Astrocyte (in vitro differentiated cells and primary cell): ENCODE results near the gene DIO3. TPM values are rescaled to one million over a fixed set of nuclear protein-coding genes. Genes with fewer than 3 reads are reported as not detected.

Experiments used
- DNase-seq: peaks from one replicate; pipeline ENCODE4 v3.0.0-alpha.2; 2010; ENCODE audit warnings: low read depth
- FAIRE-seq: peaks from 2 replicates; lab custom pipeline; 2011; peaks lifted over from hg19 to GRCh38; lab: Jason Lieb, UNC
- H2AFZ ChIP-seq: 2 replicates; pipeline ENCODE4 v1.6.0; 2012; ENCODE audit warnings: low read depth, low read length, inconsistent platforms
- H3K27ac ChIP-seq: 2 replicates; pipeline ENCODE4 v1.5.1; 2011; ENCODE audit warnings: low read depth, low read length, inconsistent platforms
- H3K27me3 ChIP-seq: 2 replicates; pipeline ENCODE4 v1.6.0; 2011; ENCODE audit warnings: low read length, inconsistent platforms; ENCODE audit not compliant: insufficient read depth
- H3K36me3 ChIP-seq: 2 replicates; pipeline ENCODE4 v1.5.1; 2011; ENCODE audit warnings: low read length, inconsistent platforms; ENCODE audit not compliant: insufficient read depth
- H3K4me1 ChIP-seq: 2 replicates; pipeline ENCODE4 v1.5.1; 2011; ENCODE audit warnings: low read length, inconsistent platforms; ENCODE audit not compliant: insufficient read depth
- H3K4me2 ChIP-seq: 2 replicates; pipeline ENCODE4 v1.6.0; 2012; ENCODE audit warnings: low read length, inconsistent platforms
- H3K4me3 ChIP-seq: 2 replicates; pipeline ENCODE4 v1.5.1; 2011; ENCODE audit warnings: low read depth, mild to moderate bottlenecking, low read length, inconsistent platforms; ENCODE audit not compliant: insufficient read depth
- H3K79me2 ChIP-seq: 2 replicates; pipeline ENCODE4 v1.6.0; 2012; ENCODE audit warnings: mild to moderate bottlenecking, low read length, inconsistent platforms; ENCODE audit not compliant: insufficient read depth
- H3K9ac ChIP-seq: 2 replicates; pipeline ENCODE4 v1.6.0; 2012; ENCODE audit warnings: mild to moderate bottlenecking, low read length, inconsistent platforms
- H3K9me3 ChIP-seq: 2 replicates; pipeline ENCODE4 v1.5.1; 2012; ENCODE audit warnings: low read depth, mild to moderate bottlenecking, low read length, inconsistent platforms; ENCODE audit not compliant: insufficient read depth
- H4K20me1 ChIP-seq: 2 replicates; pipeline ENCODE4 v1.6.0; 2012; ENCODE audit warnings: low read length, inconsistent platforms; ENCODE audit not compliant: insufficient read depth
- H3K27ac Mint-ChIP-seq: one replicate; pipeline ENCODE4 v1.8.0; 2021; ENCODE audit warnings: mild to moderate bottlenecking, mixed read lengths; ENCODE audit not compliant: unreplicated experiment
- H3K27me3 Mint-ChIP-seq: one replicate; pipeline ENCODE4 v1.8.0; 2021; ENCODE audit warnings: low read depth, mixed read lengths; ENCODE audit not compliant: unreplicated experiment
- H3K36me3 Mint-ChIP-seq: one replicate; pipeline ENCODE4 v1.8.0; 2021; ENCODE audit warnings: low read depth, mixed read lengths; ENCODE audit not compliant: unreplicated experiment
- H3K4me1 Mint-ChIP-seq: one replicate; pipeline ENCODE4 v1.8.0; 2021; ENCODE audit warnings: low read depth, mixed read lengths; ENCODE audit not compliant: unreplicated experiment
- H3K4me3 Mint-ChIP-seq: one replicate; pipeline ENCODE4 v1.8.0; 2021; ENCODE audit warnings: mild to moderate bottlenecking, moderate library complexity, mixed read lengths; ENCODE audit not compliant: unreplicated experiment
- H3K9me3 Mint-ChIP-seq: one replicate; pipeline ENCODE4 v1.8.0; 2021; ENCODE audit warnings: mild to moderate bottlenecking, mixed read lengths; ENCODE audit not compliant: unreplicated experiment
- EZH2 ChIP-seq: IDR thresholded peaks from 2 replicates; pipeline ENCODE4 v1.6.1; 2012; ENCODE audit warnings: mild to moderate bottlenecking, low read length, inconsistent platforms; ENCODE audit not compliant: insufficient read depth
- total RNA-seq: library from RNA; stranded (reverse); gene quantifications from 2 replicates; pipeline ENCODE4 v1.2.1, GENCODE V29; 2021
- TF ChIP-seq, protein P1 (sequence below): IDR thresholded peaks from 2 replicates; pipeline ENCODE4 v1.5.1; 2011; ENCODE audit warnings: low read depth, mild to moderate bottlenecking, inconsistent platforms, low read length, moderate library complexity; ENCODE audit not compliant: insufficient read depth

DIO3 gene
- total RNA-seq, 1 donor from 2014 or later, result 0.79 TPM

DNA sequence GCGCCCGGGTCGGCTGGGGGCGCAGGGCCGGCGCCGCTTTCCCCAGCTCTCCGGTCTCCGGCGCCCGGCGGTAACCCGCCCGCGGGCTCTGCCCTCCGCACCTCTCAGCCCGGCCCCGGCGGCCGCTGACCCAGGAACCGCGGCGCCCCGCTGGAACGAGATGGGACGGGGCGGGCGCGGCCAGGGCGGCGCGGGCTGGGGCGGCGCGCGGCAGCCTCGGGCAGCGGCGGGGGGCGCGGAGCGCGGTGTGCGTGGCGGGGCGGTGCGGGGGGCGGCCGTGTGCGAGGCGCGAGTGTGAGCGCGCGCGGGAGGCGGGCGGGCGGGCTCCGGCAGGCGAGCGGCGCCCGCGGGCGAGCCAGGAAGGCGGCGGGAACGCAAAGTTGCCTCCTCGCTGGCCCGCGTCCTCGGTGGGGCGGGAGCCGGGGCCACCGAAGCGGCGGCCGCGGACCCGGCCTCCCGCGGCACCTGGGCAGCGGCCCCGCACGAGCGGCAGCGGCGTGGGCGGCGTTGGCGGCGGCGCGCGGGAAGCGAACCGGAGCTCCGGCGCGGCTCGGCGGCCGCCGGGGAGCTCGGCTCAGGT lies 671 bp upstream of the DIO3 start:
- Histone ChIP-seq H3K36me3 (no peaks in the 10 kb centered on the region), H3K4me2 (no peak overlapping the region), H3K27ac (no peak overlapping the region), H4K20me1 (no peaks in the 10 kb centered on the region), H2AFZ (no peak overlapping the region), H3K9ac (no peak overlapping the region), H3K4me3 (no peak overlapping the region), H3K79me2 (no peaks in the 10 kb centered on the region), H3K9me3 (peaks cover 16% of the 10 kb centered on the region), H3K4me1 (peaks cover 2% of the 10 kb centered on the region), H3K27me3 (peaks cover 66% of the 10 kb centered on the region)
- Mint-ChIP-seq H3K4me1 (peaks cover 2% of the 10 kb centered on the region), H3K27ac (no peak overlapping the region), H3K36me3 (no peaks in the 10 kb centered on the region), H3K9me3 (peaks cover 6% of the 10 kb centered on the region), H3K4me3 (no peak overlapping the region), H3K27me3 (peaks cover 75% of the 10 kb centered on the region)
- TF ChIP-seq, protein P1, sequence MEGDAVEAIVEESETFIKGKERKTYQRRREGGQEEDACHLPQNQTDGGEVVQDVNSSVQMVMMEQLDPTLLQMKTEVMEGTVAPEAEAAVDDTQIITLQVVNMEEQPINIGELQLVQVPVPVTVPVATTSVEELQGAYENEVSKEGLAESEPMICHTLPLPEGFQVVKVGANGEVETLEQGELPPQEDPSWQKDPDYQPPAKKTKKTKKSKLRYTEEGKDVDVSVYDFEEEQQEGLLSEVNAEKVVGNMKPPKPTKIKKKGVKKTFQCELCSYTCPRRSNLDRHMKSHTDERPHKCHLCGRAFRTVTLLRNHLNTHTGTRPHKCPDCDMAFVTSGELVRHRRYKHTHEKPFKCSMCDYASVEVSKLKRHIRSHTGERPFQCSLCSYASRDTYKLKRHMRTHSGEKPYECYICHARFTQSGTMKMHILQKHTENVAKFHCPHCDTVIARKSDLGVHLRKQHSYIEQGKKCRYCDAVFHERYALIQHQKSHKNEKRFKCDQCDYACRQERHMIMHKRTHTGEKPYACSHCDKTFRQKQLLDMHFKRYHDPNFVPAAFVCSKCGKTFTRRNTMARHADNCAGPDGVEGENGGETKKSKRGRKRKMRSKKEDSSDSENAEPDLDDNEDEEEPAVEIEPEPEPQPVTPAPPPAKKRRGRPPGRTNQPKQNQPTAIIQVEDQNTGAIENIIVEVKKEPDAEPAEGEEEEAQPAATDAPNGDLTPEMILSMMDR, result no peak
- no peak for TF ChIP-seq EZH2
- DNase-seq, result no peak
- FAIRE-seq, result no peak

DNA sequence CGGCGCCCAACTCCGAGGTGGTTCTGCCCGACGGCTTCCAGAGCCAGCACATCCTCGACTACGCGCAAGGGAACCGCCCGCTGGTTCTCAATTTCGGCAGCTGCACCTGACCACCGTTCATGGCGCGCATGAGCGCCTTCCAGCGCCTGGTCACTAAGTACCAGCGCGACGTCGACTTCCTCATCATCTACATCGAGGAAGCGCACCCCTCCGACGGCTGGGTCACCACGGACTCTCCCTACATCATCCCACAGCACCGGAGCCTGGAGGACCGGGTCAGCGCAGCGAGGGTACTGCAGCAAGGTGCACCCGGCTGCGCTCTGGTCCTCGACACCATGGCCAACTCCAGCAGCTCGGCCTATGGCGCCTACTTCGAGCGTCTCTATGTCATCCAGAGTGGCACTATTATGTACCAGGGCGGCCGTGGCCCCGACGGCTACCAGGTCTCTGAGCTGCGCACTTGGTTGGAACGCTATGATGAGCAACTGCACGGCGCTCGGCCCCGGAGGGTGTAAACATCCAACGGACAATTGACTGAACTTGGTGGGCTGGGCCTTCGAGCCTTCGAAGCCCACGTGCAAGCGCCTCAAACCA lies 699 bp downstream of the DIO3 start:
- peaks cover 2% of the 10 kb centered on the region for H3K4me1 ChIP-seq
- no peak overlapping the region for H3K4me3 ChIP-seq
- H3K9ac ChIP-seq, result no peak overlapping the region
- FAIRE-seq, result no peak
- Mint-ChIP-seq H3K27me3 (peaks cover 77% of the 10 kb centered on the region), H3K36me3 (no peaks in the 10 kb centered on the region), H3K27ac (no peak overlapping the region), H3K9me3 (peaks cover 9% of the 10 kb centered on the region), H3K4me3 (peak overlapping the region; percentile 67), H3K4me1 (peaks cover 1% of the 10 kb centered on the region)
- no peak overlapping the region for H3K27ac ChIP-seq
- peaks cover 73% of the 10 kb centered on the region for H3K27me3 ChIP-seq
- H3K4me2 ChIP-seq, result no peak overlapping the region
- TF ChIP-seq EZH2, result no peak
- TF ChIP-seq, protein P1, result no peak
- peaks cover 16% of the 10 kb centered on the region for H3K9me3 ChIP-seq
- no peak overlapping the region for H2AFZ ChIP-seq
- H3K36me3 ChIP-seq, result no peaks in the 10 kb centered on the region
- no peak for DNase-seq
- no peaks in the 10 kb centered on the region for H4K20me1 ChIP-seq
- H3K79me2 ChIP-seq, result no peaks in the 10 kb centered on the region
